Progenitor cell of endocrine pancreas (in vitro differentiated cells): ENCODE data around the gene FAM114A1. TPM values are rescaled to one million over a fixed set of nuclear protein-coding genes. Genes with fewer than 3 reads are reported as not detected.
"Not testable (repeated sequence)": the region's sequence is repeated elsewhere in the genome, so short reads cannot be mapped to it uniquely, and the experiment has no call there.

ENCODE experiments used
- DNase-seq: peaks from one replicate; pipeline ENCODE4 v3.0.0; 2021; ENCODE audit warnings: low spot score; ENCODE audit not compliant: unreplicated experiment
- H3K27ac Mint-ChIP-seq: 2 replicates; pipeline ENCODE4 v1.8.0; 2021; ENCODE audit warnings: mild to moderate bottlenecking, moderate library complexity, mixed read lengths
- H3K27me3 Mint-ChIP-seq: 2 replicates; pipeline ENCODE4 v1.8.0; 2021; ENCODE audit warnings: mixed read lengths
- H3K36me3 Mint-ChIP-seq: 2 replicates; pipeline ENCODE4 v1.8.0; 2022; ENCODE audit warnings: mixed read lengths; ENCODE audit not compliant: insufficient read depth
- H3K4me1 Mint-ChIP-seq: 2 replicates; pipeline ENCODE4 v1.8.0; 2021; ENCODE audit warnings: low read depth, mixed read lengths
- H3K4me3 Mint-ChIP-seq: 2 replicates; pipeline ENCODE4 v1.8.0; 2021; ENCODE audit warnings: low read depth, mild to moderate bottlenecking, moderate library complexity, mixed read lengths
- H3K9me3 Mint-ChIP-seq: 2 replicates; pipeline ENCODE4 v1.8.0; 2021; ENCODE audit warnings: low read depth, mixed read lengths
- total RNA-seq: library from RNA; stranded (reverse); gene quantifications from 2 replicates; pipeline ENCODE4 v1.2.1, GENCODE V29; 2021
- TF ChIP-seq, protein P1 (sequence below): fragments of 200-600 bp; sonication (generic); IDR thresholded peaks from one replicate; pipeline ENCODE4 v1.5.0; 2021; ENCODE audit warnings: antibody characterized with exemption, mild to moderate bottlenecking; ENCODE audit not compliant: unreplicated experiment

The FAM114A1 gene
- total RNA-seq, 1 donor from 2014 or later, result 32.6 TPM

DNA sequence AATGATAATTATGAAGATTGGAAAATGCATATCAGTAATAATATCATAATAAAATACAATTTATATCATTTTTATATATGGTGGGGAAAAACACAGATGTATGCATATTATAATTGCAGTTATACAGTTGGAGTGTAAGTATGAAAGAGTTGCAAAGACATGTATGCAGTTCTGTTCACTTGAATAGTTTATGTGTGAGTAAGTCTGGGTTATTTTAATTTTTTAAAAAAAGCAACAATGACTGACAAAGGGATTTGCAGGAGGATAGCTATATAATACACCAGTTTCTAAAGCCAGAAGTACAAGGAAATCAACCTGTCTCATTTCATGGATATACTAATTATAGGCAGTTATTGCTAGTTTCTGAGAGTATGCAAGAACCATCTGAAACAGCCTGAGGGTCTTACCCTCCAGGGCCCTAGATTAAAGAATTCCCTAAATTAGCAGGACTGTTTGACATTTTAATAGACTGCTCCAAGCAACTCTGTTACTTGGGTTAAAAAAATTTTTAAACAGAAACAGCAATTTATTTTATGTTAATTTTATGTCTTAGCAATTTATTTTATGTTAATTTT, 40.2 kb downstream of the FAM114A1 start:
- Mint-ChIP-seq H3K27ac (no peak overlapping the region), H3K4me1 (peaks cover 35% of the 10 kb centered on the region), H3K9me3 (no peaks in the 10 kb centered on the region), H3K27me3 (no peaks in the 10 kb centered on the region), H3K36me3 (peaks cover 25% of the 10 kb centered on the region), H3K4me3 (no peak overlapping the region)
- DNase-seq, result no peak
- TF ChIP-seq, protein P1, sequence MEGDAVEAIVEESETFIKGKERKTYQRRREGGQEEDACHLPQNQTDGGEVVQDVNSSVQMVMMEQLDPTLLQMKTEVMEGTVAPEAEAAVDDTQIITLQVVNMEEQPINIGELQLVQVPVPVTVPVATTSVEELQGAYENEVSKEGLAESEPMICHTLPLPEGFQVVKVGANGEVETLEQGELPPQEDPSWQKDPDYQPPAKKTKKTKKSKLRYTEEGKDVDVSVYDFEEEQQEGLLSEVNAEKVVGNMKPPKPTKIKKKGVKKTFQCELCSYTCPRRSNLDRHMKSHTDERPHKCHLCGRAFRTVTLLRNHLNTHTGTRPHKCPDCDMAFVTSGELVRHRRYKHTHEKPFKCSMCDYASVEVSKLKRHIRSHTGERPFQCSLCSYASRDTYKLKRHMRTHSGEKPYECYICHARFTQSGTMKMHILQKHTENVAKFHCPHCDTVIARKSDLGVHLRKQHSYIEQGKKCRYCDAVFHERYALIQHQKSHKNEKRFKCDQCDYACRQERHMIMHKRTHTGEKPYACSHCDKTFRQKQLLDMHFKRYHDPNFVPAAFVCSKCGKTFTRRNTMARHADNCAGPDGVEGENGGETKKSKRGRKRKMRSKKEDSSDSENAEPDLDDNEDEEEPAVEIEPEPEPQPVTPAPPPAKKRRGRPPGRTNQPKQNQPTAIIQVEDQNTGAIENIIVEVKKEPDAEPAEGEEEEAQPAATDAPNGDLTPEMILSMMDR, result no peak

DNA sequence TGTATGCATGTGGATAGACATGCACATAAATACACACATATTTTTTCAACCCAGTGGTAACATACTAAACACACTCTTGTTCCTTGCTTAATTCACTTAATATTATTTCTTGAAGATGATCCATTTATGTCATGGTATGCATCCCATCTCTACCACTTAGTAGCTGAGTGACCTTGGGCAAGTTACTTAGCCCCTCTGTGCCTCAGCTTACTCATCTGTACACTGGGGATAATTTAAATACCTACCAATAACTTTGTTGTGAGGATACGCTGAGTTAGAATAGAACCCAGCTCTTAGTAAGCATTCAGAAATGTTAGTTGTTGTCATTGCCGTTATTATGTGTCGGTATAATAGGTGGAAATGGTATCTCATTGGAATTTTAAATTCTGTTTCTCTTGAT, 41.4 kb downstream of the FAM114A1 start:
- no peak overlapping the region for H3K27ac Mint-ChIP-seq
- no peaks in the 10 kb centered on the region for H3K27me3 Mint-ChIP-seq
- TF ChIP-seq, protein P1, result no peak
- peaks cover 25% of the 10 kb centered on the region for H3K4me1 Mint-ChIP-seq
- no peak overlapping the region for H3K4me3 Mint-ChIP-seq
- no peak for DNase-seq
- H3K9me3 Mint-ChIP-seq, result no peaks in the 10 kb centered on the region
- peaks cover 26% of the 10 kb centered on the region for H3K36me3 Mint-ChIP-seq

DNA sequence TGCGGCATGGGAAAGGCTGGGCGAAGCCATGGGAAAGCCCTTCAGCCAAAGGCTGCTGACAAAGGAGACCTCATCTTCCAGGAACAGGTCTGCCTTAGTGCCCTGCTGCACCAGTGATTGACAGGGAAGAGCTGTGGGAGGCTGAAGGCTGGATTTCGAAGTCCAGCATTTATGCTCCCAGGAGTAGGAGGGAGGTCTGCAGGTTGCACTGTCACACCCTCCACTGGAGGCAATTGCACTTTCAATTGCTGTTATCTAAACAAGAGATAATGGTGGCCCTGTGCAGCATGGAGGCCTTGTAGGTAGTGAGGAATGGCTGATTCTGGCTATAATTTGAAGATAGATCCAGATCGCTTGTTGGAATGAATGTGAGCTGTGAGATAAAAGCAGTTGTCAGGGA, 43.7 kb downstream of the FAM114A1 start:
- no peak overlapping the region for H3K27ac Mint-ChIP-seq
- peaks cover 4% of the 10 kb centered on the region for H3K4me1 Mint-ChIP-seq
- peaks cover 3% of the 10 kb centered on the region for H3K9me3 Mint-ChIP-seq
- no peak for DNase-seq
- H3K27me3 Mint-ChIP-seq, result no peaks in the 10 kb centered on the region
- H3K4me3 Mint-ChIP-seq, result no peak overlapping the region
- TF ChIP-seq, protein P1, result no peak
- peaks cover 33% of the 10 kb centered on the region for H3K36me3 Mint-ChIP-seq

DNA sequence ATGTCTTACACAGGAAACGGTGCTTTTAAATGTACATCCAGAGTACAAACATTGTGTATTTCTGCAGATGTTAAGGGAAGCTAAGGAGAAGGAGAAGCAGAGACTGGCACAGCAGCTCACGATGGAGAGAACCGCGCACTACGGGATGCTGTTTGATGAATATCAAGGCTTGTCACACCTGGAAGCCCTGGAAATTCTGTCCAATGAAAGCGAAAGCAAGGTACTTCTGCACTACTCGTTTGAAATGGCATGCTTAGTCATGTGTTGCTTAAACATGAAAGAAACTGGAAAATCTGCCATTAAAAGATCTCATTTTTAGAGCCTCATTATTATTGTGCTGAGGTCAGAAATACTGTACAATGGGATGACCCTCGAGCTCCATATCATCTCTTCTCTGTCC, 47.2 kb downstream of the FAM114A1 start:
- Mint-ChIP-seq H3K27ac (no peak overlapping the region), H3K4me1 (no peaks in the 10 kb centered on the region), H3K27me3 (no peaks in the 10 kb centered on the region), H3K9me3 (peaks cover 4% of the 10 kb centered on the region), H3K4me3 (no peak overlapping the region), H3K36me3 (peaks cover 35% of the 10 kb centered on the region)
- TF ChIP-seq, protein P1, result no peak
- no peak for DNase-seq

DNA sequence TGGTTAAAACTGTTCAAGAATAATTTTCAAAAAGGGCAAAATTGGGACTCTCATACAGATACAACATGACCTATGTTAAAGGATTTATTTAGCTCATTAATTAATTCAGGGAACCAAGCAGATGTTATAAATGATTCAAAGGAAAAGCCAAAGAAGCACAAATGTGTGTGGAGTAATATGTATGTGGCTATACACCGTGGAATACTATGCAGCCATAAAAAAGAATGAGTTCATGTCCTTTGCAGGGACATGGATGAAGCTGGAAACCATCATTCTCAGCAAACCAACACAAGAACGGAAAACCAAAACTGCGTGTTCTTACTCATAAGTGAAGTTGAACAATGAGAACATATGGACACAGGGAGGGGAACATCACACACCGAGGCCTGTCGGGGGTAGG, 48.7 kb downstream of the FAM114A1 start:
- not testable (repeated sequence) for H3K27me3 Mint-ChIP-seq, H3K9me3 Mint-ChIP-seq, H3K27ac Mint-ChIP-seq, H3K4me3 Mint-ChIP-seq, H3K4me1 Mint-ChIP-seq, DNase-seq
- H3K36me3 Mint-ChIP-seq, result peaks cover 26% of the 10 kb centered on the region

DNA sequence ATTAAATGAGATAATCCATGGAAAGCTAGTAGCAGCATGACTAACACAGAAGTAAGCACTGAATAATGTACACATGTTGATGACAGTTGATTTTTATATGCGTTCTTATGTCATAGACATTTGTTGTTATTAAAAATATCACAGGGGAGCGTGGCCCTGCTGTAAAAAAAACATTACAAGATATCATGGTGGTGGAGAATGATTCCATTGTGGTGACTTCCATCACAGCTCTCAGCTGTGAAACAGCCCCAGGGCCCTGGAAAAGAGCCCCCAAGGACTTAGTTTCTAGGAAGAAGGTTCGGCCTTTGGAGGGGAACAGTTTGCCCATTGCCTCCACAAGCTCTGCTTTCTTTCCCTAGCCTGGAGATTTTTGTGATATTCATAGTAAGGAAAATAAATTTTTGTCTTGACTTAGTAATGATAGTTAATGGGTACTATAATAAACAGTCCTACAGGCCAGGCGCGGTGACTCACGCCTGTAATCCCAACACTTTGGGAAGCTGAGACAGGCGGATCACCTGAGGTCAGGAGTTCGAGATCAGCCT, 49.9 kb downstream of the FAM114A1 start:
- peaks cover 4% of the 10 kb centered on the region for H3K9me3 Mint-ChIP-seq
- H3K4me3 Mint-ChIP-seq, result no peak overlapping the region
- TF ChIP-seq, protein P1, result no peak
- H3K27ac Mint-ChIP-seq, result no peak overlapping the region
- DNase-seq, result no peak
- H3K4me1 Mint-ChIP-seq, result no peaks in the 10 kb centered on the region
- peaks cover 24% of the 10 kb centered on the region for H3K36me3 Mint-ChIP-seq
- no peaks in the 10 kb centered on the region for H3K27me3 Mint-ChIP-seq
